ENCODE data around the gene DPH1.

DNA sequence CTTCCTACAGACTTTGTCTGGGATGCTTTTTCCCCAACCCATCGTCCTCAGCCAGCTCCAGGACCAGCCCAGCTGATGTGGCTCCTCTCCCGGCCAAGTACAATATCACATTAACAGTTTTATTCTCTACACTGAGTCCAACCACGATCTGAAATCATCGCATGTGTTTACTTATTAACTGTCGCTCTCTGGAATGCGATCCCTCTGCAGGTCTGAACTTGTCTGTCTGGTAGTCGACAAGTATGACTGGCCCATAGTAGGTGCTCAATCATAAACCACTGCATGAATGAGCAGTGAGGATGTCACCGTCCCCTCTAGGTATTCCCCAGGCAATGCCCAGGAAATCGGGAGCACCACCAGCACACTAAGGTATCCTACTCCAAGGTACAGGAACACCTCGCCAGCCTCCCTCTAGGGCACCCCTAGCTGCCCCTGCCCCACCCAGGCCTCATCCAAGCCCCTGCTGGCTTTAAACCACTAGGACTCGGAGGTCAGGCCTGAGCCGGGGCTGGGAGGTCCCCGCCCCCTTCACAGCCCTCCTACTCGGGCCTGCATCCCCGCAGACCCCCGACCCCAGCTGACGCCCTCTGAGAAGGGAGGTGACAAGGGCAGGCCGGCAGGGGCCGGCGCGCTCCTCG is 32.5 kb upstream of the DPH1 start:
- TF ChIP-seq YY1 (IDR thresholded peaks at IDR 0.05; ENCODE audit: insufficient read depth, insufficient read length): no peak
- TF ChIP-seq ZNF274 (IDR thresholded peaks at IDR 0.05; ENCODE audit: low read depth, low read length): no peak
